Stimulated activated CD8-positive, alpha-beta memory T cell treated with anti-CD3 and anti-CD28 coated beads, Interleukin-12 subunit alpha, Interleukin-12 subunit beta, amount 100 ng/mL, for 24 hours (primary cell): ENCODE results near the gene SMYD5.

Experiments used
- DNase-seq: peaks from one replicate; pipeline ENCODE4 v3.0.0-alpha.2; 2020; ENCODE audit errors: extremely low read depth

Gene SMYD5

DNA sequence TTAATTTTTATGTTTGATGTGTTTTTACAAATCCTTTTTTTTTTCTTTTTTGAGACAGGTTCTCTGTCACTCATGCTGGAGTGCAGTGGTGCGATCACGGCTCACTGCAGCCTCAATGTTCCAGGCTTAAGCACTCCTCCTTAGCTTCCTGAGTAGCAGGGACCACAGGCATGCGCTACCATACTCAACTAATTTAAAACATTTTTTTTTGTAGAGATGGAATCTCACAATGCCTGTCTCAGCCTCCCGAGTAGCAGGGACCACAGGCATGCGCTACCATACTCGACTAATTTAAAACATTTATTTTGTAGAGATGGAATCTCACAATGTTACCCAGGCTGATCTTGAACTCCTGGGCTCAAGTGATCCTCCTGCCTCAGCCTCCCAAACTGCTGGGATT lies 8.4 kb upstream of the SMYD5 start:
- DNase-seq, result no peak

DNA sequence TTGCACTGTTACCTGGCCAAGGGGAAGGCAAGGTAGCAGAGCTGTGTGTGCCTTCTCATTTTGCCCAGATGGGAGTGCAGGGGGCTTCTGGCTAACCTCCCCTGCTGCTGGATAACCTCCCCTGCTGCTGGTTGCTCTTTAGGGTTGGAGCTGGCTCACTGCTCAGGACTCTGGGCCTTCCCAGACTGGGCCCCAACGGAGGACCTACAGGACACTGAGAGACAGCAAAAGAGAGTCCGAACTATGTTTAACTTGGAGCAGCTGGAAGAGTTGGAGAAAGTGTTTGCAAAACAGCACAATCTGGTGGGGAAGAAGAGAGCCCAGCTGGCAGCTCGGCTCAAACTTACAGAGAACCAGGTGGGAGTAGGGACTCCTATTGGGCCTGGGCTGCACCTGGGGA lies 5.8 kb upstream of the SMYD5 start:
- DNase-seq, result no peak

DNA sequence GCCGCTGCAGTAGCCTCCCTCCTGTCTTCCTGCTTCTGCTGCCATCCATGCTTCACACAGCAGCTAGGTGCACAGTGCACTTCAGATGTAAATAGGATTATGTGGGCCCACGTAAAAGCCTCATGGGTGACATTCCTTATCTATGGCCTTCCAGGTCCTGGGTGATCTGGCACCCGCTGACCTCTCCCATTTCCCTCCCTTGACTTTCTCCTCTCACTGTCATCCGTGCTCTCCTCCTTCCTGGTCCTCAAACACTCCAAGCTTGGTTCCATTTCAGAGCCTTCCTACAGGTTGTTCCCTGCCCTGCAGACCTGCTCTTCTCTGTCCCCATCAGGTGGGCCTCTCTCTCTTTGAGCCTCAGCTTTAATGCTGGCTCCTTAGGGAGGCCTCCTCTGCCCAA lies 4.0 kb upstream of the SMYD5 start:
- no peak for DNase-seq

DNA sequence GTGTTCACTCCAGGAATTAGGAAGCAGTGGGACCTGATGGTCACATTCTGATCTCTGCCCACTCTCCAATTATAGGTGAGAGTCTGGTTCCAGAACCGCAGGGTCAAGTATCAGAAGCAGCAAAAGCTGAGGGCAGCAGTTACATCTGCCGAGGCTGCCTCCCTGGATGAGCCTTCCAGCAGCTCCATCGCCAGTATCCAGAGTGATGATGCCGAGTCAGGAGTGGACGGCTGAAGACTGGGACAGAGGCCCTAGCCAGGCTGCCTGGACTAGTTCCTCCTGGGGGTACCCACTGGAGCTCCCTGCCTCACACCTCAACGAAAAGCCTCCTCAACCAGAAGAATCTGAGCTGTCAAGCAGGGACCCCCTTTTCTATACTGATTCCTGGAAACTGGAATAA lies 3.3 kb upstream of the SMYD5 start:
- DNase-seq, result no peak

DNA sequence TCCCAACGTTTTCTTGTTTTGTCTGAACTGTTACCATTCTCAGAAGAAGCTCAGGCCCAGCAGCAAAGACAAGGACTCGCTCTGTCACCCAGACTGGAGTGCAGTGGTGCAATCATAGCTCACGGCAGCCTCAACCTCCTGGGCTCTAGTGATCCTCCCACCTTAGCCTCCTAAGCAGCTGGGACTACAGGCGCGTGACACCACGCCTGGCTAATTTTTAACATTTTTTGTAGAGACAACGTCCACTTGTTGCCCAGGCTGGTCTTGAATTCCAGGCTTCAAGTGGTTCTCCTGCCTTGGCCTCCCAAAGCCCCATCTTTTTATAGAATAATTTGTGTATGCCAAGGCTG lies 2.0 kb upstream of the SMYD5 start:
- no peak for DNase-seq

DNA sequence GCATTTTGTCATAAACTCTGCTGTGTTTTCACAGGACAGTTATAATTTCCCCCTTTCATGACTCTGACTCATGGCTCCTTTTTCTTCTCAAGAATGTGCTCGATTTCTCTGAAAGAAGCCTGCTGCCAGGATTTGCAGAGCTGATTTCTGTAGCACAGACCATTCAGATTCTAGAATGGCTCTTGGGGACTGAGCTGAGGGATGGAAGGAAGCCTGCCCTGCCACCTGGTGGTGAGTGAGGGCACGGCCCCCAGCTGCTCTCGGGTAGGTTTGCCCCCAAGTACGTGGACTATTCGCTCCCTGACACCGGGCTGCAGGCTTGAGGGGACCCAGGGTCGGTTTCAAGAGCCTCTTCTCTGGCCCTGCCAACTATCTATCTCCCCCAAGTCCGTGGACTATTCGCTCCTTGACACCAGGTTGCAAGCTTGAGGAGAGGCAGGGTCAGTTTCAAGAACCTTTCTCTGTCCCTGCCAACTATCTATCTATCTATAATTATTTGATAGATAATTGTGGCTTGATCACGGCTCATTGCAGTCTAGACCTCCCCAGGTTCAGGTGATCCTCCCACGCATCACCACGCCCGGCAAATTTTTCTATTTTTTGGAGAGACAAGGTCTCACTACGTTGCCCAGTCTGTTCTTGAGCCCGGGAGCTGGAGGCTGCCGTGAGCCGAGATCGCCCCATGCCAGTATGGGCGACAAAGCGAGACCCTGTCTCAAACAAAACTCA lies 1.4 kb upstream of the SMYD5 start:
- peak; percentile 47 for DNase-seq

DNA sequence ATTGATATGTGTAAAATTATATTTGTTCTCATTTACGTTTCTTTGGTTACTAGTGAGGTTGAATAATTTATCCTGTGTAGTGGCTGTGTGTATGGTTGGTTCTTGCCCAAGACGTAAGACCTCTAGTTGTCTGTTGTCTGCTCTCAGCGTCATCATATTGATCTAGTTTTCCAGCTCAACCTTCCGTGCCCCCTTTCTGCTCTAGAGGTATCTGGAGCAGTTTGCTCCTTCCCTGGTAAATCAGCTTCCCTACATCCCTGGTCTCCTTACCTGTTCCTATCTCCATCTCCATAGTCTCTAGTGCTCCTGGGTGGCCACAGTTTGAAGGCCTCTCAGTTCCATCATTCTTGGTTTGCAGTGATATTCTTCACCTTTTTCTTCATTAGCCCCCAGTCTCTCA lies 1.2 kb downstream of the SMYD5 start:
- DNase-seq, result no peak

DNA sequence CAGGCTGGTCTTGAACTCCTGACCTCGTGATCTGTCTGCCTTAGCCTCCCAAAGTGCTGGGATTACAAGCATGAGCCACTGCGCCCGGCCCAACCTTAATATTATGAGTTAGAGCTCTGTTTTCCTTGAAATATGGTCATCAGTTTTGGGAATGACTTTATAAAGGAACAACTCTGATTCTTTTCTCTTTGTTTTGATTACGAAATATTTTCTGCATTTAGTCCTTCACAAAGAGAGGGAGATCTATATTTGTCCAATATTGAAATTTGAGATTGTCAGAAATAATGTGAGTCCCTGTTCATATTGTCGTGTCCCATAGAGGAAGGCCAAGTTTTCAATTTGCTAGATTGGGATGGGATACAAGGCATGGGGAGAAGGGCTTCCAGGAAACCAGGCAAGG lies 3.1 kb downstream of the SMYD5 start:
- no peak for DNase-seq

DNA sequence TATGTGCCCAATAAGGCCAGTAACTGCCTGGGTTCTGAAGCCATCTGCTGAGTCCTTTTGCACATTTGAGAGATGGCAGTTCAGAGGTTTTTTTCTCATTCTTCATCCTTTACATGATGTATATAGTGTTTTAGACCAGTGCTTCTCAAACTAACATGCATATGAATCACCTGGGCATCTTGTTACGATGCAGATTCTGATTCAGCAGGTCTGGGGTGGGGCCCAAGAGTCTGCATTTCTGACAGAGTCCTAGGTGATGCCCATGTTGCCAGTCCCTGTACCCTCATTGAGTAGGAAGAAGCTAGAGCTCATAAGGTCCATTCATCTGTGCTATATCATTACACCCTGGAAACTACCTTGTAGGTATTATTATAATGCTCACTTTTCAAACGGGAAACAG lies 3.8 kb downstream of the SMYD5 start:
- DNase-seq, result no peak

DNA sequence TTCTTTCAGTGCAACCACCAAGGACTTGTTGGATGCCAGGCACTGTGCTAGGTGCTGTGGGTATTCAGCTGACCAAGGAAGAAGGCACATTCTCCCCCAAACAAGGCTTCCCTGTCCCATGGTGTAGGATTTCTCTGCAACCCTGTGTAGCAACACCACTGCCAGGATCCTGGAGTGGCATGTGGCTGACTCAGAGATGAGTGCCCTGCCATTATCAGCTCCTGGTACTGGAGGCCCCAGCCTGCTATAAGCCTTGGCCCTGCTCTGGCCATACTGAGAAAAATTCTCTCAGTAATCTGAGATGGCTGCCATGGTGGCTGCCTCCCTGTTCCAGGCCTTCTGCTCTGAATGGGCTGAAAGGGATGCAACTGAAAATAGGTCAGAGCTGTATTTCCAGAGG lies 4.3 kb downstream of the SMYD5 start:
- DNase-seq, result no peak

DNA sequence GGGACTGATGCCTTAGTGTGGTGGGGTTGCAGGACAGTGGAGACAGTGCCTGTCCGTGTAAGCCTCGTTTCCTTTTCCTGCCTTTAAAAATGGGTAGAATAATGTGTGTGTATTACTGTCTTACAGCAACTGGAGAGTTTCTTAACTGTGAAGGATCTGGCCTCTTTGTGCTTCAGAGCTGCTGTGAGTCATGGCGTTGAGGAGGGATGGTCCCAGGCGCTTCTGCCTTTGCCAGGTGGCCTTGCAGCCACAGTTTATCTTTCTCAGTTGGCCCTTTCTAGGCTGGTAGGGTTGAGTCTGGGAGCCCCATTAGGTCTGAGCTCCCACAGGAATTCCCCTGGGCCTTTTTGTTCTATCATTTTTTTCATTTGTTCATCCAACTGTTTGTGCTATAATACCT lies 9.8 kb downstream of the SMYD5 start:
- DNase-seq, result no peak

DNA sequence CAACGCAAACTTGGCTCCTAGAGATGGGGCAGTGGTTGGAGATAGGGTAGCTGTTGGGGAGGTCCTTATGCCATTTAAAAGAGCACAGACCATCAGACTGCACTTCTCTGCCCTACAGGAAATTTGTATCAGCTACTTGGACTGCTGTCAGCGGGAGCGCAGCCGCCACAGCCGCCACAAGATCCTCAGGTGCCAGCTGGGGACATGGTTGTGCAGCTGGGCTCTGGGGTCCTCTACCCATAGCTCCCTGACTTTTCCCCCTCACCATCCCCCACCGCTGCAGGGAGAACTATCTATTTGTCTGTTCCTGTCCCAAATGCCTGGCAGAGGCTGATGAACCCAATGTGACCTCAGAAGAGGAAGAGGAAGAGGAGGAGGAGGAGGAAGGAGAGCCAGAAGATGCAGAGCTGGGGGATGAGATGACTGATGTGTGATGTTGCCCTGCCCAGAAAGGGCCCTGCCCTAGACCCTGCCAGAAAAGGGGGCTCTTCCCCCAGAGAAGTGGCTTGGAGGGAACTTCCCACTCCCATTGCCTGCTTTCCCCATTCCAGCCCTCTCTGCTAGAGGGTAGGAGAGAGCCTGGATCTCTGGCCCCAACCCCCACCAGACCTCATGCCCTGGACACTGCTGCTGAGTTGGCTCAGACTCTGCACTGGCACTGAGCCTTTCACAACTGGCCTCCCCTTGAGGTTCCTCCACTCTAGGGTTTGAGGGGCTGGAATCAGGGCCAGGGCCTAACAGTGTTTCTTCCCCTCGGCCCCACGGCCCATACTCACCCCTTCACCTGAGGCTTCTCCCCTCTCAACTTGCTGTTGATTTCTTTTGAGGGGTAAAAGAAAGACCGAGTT lies 11.7 kb downstream of the SMYD5 start:
- DNase-seq, result no peak

DNA sequence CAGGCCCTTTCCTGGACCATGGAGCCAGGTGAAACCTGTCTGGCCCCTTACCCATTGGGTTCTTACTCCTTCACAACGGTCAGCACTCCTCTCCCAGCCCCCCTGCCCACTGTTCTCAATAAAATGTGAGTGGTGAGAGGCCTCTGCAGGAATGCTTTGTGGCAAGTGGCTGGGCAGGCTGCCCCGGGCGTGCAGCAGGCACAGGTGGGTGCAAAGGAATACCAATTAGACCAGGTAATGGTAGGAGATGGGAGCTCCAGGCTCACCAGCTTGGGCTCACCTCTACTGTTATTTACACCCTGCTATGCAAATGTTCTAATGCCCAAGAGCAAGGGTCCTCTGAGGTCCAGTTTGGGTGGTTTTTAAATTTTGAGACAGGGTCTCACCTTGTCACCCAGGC lies 13.0 kb downstream of the SMYD5 start:
- DNase-seq, result no peak

DNA sequence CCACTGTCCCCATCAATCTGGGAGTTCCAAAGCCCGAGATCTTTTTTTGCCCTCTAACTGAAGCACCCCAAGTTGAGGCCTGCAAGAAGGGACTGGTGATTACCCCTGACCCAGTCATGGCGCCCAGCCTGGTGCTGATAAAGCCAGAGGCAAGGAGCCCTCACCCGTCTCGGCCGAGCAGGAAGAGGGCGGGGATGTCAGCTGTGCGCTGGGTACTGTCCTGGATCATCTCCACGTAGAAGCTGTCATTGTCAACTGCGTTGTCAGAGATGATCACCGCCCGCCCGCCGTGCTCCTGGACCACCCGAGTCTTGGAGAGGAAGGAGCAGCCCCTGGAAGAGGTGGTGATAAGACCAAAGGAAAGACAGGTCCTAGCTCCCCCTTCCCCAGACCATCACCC lies 14.6 kb downstream of the SMYD5 start:
- no peak for DNase-seq

DNA sequence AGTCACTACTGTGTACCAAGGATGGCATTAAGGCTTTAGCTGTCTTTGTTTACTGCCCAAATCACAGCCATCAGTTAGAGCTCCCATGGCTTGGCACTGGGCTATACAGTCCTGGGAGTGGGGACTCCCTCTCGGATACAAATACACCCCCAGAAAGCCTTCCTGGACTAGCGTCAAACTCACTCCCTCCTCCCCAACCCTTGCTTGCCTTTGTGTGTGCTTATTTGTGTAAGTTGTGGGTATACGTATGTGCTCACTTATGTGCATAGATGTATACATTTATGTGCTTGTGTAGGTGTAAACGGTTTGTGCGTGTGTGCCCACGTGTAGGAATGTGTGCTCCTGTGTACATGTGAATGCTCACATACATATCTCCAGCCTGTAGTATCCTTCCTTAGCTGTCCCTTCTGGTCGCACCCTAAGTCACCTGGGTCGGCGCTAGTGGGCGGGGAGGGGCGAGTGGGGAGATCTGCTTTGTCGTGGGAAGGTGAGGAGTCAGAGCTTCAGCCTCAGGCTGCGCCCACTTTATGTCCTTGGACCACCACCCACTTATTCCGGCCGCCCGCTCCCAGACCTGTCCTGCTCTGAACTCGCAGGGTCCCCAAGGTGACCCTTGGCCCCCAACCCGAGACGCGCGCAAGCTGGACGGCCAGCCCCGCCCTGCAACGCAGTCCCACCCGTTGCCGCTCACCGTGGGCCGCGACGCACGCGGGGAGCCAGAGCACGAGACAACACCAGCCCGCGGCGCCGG lies 18.5 kb downstream of the SMYD5 start:
- DNase-seq, result no peak

DNA sequence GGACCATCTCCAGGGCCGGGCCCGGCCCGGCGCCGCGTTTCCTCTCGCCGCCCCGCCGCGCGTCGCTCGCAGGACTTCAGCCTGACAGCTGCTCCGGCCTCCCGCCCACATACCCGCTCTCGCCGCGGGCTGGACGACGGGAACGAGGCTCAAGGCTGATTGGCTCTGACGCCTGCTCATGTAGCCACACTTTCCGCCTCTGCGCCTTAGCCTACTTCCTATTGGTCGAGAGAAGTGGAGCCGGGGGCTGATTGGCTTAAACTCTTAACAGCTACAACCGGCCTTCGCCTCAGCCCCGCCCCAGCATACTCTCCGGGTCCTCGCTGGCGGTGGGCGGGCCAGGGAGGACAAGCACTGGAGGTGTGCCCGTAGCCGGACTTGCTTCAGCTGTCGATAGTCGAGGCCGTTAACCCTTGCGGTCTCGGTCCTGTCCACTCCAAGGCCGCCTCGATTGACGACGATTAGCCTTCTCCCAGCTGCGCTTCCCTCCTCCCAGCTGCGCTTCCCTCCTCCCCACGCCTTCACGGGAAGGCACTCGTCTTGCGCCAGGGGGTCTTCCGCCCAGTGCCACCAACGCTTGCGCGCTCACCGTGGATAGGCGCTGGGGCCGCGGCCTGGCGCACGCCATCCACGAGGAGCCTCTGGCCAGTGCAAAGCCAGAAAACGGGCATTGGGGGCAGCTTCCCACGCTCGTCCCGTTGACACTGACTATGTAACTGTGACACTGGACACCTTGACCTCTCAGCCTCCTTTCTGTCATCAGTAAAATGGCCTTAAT lies 19.3 kb downstream of the SMYD5 start, which contains the start of gene PRADC1:
TSS of gene PRADC1 (minus strand) at position 86 of the 778 bp plus-strand sequence. CDS start at position 7, 79 bp downstream.
- peak; percentile 86 for DNase-seq

DNA sequence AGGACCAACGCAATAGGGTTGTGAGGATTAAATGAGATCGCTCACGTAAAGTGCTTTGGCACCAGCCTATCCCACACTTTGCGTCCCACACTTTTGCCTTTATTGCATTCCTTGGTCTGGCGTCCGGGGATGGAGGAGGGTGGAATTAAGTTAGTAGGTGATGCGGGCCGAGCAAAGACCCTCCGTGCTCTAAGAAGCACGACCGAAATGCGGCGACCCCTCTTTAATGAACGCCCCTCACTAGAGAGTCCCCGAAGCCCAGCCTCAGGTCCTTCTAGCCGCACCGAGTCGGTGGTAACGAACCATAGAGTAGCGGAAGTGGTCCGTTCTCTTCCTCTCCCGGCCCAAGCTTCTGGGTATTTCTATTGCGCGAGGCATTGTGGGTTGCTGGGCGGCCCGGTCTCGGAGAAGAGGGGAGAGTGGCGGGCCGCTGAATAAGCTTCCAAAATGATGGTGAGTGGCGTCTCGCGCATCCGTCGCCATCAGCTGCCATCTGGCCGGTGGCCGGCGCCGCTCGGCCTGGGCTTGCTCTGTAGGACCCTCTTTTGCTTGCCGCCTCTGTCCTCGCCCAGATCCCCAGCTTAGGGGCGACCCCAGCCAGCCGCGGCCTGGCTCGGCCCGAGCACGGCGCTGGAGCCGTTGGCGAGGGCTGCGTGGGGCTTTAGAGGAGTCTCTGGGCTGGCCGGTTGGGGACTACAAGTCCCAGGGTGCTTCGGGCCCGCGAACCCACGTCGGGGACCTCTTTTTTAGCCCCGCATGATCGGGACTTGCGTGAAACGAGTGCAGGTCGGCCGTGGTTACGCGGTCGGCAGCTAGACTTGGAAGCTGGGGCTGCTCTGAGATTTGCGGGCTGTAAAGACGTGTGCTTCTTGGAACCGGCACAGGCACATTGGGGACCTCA lies 20.1 kb downstream of the SMYD5 start, which contains the start of gene CCT7:
TSS of gene CCT7 (plus strand) at position 377 of the 901 bp plus-strand sequence. CDS start at position 448, 71 bp downstream.
- peak; percentile 66 for DNase-seq

DNA sequence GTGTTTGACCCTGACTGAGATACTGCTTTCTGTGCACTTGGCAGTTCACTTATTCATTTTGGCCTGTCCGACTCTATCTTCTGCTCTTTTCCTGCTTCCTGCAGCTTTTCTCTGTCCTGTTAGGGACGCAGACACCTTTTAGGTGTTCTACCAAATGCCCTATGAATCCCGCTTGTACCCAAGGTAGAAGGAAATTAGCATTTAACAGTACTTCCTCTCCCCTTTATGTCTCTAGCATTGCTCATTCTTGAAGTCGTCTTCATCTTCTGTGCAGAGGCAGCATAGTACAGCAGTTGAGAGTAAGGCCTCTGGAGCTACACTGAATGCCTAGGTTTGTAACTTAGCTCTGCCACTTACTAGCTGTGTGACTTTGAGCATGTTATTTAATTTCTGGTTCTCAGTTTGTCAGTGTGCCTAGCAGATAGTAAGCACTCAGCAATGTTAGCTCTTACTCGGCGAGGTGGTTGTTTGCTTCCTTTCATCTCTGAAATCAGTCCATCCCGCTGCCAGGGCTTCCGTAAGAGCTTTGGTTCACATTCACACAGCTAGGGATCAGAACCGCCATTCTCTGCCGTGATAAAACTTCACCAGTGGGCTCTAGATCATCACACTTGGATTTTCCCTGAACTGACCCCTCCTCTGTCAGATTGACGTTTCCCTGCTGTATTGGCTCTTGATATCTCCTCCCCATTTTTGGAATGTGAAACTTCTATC lies 21.4 kb downstream of the SMYD5 start:
- DNase-seq, result no peak

DNA sequence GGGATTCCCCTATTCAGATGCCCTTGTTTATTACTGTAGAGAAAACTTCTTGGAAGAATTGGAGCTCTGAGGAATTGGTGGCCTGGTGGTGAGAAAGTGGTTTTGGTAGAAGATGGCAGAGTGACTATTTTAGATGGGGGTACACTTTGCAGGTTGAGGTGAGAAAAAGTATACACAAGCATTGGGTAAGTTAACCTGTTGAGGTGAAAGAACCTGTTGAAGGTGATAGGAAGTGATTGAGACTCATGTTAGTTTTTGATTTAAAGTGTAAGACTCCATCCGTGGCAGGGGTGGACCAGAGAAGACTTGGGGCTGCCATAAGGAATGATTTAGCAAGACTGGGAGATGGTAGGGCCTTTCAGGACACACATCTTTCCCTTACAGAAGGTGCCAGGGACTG lies 23.1 kb downstream of the SMYD5 start:
- DNase-seq, result no peak

DNA sequence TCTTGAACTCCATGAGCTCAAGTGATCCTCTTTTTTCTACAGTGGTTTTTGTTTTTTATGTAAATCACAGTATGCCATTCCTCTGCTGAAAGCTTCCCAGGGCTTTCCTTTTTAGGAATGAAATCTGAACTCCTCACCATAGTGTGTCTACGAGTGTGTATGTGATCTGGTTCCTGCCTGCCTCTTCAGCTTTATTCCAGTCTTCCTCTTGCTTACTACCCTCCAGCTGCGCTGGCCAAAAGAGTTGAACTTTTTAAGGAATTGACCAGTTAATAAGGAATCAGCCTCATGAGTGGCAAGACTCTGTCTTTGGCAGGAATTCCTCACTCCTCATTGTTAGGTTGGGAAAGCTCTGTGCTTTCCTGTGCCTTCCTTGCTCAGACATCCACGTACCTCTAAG lies 24.1 kb downstream of the SMYD5 start:
- DNase-seq, result no peak
